SK-N-MC (cell line): ENCODE results near the gene GPS2.
A peak's percentile ranks its signal among the peaks of the same experiment; 100 is the strongest.

Experiments
- DNase-seq: peaks from one replicate; pipeline ENCODE4 v3.0.0-alpha.2; 2011; ENCODE audit warnings: low read depth, low spot score
- H3K27ac ChIP-seq: fragments of 200-600 bp; sonication (generic); 2 replicates; pipeline ENCODE4 v1.5.1; 2016; ENCODE audit warnings: mixed run types
- H3K36me3 ChIP-seq: fragments of 200-600 bp; sonication (generic); 2 replicates; pipeline ENCODE4 v1.6.1; 2017; ENCODE audit warnings: antibody characterized with exemption, low read length, mixed read lengths; ENCODE audit not compliant: insufficient read depth
- H3K4me3 ChIP-seq: fragments of 200-600 bp; sonication (generic); 2 replicates; pipeline ENCODE4 v1.5.1; 2016
- H3K9ac ChIP-seq: fragments of 200-600 bp; sonication (generic); 2 replicates; pipeline ENCODE4 v1.8.0; 2017; ENCODE audit warnings: mixed run types, mixed read lengths; ENCODE audit not compliant: insufficient read length
- H3K9me3 ChIP-seq: fragments of 200-600 bp; sonication (generic); 2 replicates; pipeline ENCODE4 v1.6.1; 2017; ENCODE audit warnings: low read depth, mild to moderate bottlenecking, antibody characterized with exemption, low read length, moderate library complexity, mixed read lengths
- EZH2 ChIP-seq: fragments of 200-600 bp; sonication (generic); IDR thresholded peaks from one replicate; pipeline ENCODE4 v1.6.1; 2017; ENCODE audit warnings: antibody characterized with exemption
- FOXP2 ChIP-seq: optimal IDR thresholded peaks from 2 replicates; pipeline ENCODE3; 2011; ENCODE audit warnings: mild to moderate bottlenecking, moderate library complexity; ENCODE audit not compliant: insufficient read depth; ENCODE audit errors: extremely low read length, control extremely low read depth
- POLR2AphosphoS5 ChIP-seq: IDR thresholded peaks from 2 replicates; pipeline ENCODE4 v1.6.1; 2012; ENCODE audit warnings: mild to moderate bottlenecking, low read depth, low read length, borderline replicate concordance

The GPS2 gene

DNA sequence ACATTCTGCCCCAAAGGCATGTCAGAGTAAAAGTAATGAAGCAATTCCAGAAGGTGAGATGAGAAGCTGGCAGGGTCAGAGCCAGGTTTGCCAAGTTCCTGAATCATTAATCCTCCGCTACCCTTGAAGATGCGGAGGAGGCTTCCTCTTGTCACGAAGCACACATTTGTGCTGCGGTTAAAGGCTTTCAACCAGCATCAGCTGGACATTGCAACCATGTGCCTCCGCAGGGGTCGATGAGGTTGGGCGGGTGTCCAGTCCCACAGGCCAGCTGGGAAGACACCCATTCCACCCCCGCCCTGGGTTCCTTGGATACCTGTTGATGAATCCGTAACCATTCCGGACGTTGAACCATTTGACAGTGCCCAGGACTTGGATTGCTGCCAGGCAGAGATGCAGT, 22.0 kb downstream of the GPS2 start:
- Histone ChIP-seq H3K27ac (0 out of 2 replicates have a peak overlapping the region, but pooled peaks have one; percentile 19), H3K9ac (no peak overlapping the region), H3K9me3 (no peaks in the 10 kb centered on the region), H3K36me3 (no peaks in the 10 kb centered on the region), H3K4me3 (peak overlapping the region; percentile 81)
- DNase-seq = no peak
- TF ChIP-seq POLR2AphosphoS5 (no peak), FOXP2 (no peak)

DNA sequence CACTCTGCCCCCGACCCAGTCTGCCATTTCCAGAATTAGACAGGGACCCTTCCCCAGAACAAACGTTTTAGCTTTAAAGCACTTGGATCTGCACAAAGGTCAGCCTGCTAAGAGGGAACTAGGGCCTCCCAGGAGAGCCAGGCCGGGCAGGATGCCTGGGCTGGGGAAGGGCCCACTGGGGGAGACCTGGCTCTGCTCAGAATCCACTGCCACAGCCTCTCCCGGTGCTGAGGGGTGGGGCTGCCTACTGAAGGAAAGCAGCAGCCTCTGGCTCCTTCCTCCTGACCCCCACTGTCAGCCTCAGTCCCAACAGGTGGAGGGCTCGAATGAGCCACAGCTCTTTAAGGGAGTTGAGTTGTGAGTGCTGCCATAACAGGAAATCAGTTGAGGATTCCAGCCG, 22.4 kb downstream of the GPS2 start:
- Histone ChIP-seq H3K9me3 (no peaks in the 10 kb centered on the region), H3K4me3 (peak overlapping the region; percentile 81), H3K9ac (no peak overlapping the region), H3K36me3 (no peaks in the 10 kb centered on the region), H3K27ac (no peak overlapping the region)
- TF ChIP-seq EZH2 (no peak), FOXP2 (no peak), POLR2AphosphoS5 (no peak)
- no peak for DNase-seq

DNA sequence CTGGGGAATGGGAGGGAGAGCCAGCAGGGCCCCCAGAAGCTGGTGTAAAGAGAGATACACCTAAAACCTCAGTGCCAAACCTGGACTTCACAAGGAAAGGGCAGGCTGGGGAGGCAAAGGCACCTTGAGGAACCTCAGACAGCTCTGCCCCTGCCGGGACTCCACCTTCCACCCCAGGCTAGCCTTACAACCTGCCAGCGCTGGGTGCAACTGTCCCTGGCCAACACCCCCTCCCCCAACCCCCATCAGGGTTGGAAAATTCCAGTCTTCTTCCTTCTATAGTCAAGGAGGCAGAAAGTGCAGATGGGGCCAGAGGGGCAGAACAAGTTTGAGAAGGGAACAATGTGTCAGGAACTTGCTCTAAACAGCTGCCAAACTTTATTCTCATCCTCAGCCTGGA, 23.0 kb downstream of the GPS2 start:
- no peaks in the 10 kb centered on the region for H3K9me3 ChIP-seq
- H3K36me3 ChIP-seq = no peaks in the 10 kb centered on the region
- no peak overlapping the region for H3K27ac ChIP-seq
- no peak overlapping the region for H3K4me3 ChIP-seq
- H3K9ac ChIP-seq = no peak overlapping the region
- DNase-seq = no peak
- no peak for TF ChIP-seq FOXP2
- TF ChIP-seq POLR2AphosphoS5 = no peak
- TF ChIP-seq EZH2 = no peak

DNA sequence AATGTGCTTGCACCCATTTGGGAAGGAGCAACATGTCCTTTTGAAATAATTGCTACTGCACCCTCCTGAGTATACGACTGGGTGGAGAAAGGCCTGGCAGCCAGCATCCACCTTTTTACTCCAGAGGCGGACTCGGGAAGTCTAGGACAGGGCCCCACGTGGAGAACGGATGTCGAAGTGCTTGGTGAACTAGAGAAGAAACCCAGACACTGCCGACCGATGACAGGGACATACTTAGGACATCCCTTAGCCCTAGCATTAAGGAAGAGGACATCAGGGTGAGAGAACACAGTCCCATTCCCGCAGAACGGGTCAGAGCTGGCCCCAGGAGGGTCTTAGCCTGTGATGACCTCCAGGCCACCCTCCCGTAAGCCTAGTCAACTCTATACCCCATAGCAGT, 24.5 kb downstream of the GPS2 start:
- H3K36me3 ChIP-seq = no peaks in the 10 kb centered on the region
- no peaks in the 10 kb centered on the region for H3K9me3 ChIP-seq
- H3K27ac ChIP-seq = no peak overlapping the region
- DNase-seq = no peak
- TF ChIP-seq EZH2 = no peak
- no peak for TF ChIP-seq POLR2AphosphoS5
- TF ChIP-seq FOXP2 = no peak
- H3K9ac ChIP-seq = no peak overlapping the region
- no peak overlapping the region for H3K4me3 ChIP-seq

DNA sequence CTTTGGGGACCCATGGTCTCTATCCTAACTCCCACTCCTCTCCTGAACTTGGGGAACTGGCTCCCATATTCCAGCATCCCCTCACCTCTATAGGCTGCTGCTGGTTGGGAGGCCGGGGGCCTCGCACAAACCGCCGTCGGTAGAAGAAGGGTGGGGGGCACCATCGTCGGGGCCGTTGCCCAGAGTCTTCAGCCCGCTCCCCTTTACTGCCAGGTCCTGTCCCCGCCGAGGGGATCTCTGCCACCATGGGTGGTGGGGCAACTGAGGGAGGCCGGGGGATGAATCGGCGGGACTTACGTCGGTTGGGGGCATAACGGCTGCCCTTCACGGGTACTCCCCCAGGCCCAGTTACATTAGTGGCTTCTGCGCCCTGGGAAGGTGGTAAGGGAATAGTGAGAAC, 25.0 kb downstream of the GPS2 start:
- Histone ChIP-seq H3K36me3 (no peaks in the 10 kb centered on the region), H3K9me3 (no peaks in the 10 kb centered on the region), H3K9ac (no peak overlapping the region), H3K4me3 (no peak overlapping the region), H3K27ac (no peak overlapping the region)
- DNase-seq = no peak
- TF ChIP-seq FOXP2 (no peak), POLR2AphosphoS5 (no peak), EZH2 (no peak)

DNA sequence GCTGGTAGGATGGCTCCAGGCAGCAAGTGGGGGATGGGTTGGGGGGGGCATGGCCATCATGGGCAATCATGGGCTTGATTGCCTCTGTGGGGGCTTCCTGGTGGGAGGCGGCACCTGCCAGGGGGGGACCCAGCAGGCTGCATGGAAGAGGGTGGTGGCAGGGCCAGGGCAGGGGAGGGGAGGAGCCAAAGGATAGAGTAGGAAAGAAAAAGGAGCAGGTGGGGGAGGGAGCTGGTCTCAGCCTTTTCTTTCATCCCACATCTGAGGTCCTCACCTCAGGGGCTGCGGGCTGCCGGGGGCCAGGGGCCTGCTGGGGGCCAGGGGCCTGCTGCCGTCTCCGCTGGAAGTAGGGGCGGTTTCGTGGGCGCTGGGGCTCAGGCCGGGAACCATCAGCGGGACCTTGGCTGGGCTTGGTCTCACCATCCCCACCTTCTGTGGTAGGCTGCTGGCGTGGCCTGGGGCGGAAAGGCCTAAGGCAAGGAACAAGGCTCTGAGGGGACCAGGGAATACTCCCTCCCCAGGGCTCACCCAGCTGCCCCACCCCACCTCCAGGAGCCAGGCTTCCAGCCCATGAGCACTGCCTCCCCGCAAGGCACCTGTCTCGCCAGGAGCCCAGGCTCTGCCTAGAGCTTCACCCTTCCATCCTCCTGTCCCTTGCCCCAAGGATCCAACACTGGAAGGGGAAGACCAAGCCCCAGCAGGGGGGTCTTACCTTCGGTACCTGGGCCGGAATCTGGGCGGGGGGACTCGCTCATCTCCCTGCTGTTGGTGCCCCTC, 25.7 kb downstream of the GPS2 start:
- TF ChIP-seq FOXP2 = no peak
- no peak for TF ChIP-seq POLR2AphosphoS5
- TF ChIP-seq EZH2 = no peak
- no peak for DNase-seq
- Histone ChIP-seq H3K27ac (no peak overlapping the region), H3K36me3 (no peaks in the 10 kb centered on the region), H3K4me3 (no peak overlapping the region), H3K9ac (no peak overlapping the region), H3K9me3 (no peaks in the 10 kb centered on the region)

DNA sequence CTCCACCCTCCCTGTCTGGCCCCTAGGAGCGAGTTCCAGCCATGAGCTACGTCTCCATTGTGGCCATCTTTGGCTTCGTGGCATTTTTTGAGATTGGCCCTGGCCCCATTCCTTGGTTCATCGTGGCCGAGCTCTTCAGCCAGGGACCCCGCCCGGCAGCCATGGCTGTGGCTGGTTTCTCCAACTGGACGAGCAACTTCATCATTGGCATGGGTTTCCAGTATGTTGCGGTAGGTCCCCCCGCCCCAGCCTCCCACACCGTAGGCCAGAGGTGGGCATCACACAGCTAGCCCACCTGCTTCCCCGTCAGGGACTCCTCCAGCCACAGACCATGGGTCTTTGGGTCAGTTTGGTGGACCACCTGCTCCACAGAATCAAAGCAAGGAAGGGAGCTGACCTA, 29.5 kb downstream of the GPS2 start:
- Histone ChIP-seq H3K27ac (no peak overlapping the region), H3K4me3 (no peak overlapping the region), H3K36me3 (no peaks in the 10 kb centered on the region), H3K9me3 (no peaks in the 10 kb centered on the region), H3K9ac (no peak overlapping the region)
- no peak for DNase-seq
- TF ChIP-seq POLR2AphosphoS5 = no peak
- TF ChIP-seq EZH2 = no peak
- no peak for TF ChIP-seq FOXP2

DNA sequence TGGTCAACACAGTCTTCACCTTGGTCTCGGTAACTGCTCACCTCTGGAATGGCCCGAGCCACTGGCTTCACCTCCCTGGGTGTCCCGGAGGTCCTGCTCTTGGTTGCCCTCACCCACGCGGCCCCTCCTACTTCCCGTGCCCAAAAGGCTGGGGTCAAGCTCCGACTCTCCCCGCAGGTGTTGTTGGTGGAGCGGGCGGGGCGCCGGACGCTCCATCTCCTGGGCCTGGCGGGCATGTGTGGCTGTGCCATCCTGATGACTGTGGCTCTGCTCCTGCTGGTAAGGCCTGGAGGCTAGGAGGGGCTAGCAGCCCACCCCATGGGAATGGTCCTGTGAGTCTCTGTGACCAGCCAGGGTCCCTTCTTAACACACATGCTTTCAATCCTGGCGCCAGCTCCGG, 30.2 kb downstream of the GPS2 start:
- no peak overlapping the region for H3K4me3 ChIP-seq
- H3K36me3 ChIP-seq = no peaks in the 10 kb centered on the region
- no peaks in the 10 kb centered on the region for H3K9me3 ChIP-seq
- TF ChIP-seq POLR2AphosphoS5 (no peak), EZH2 (no peak), FOXP2 (no peak)
- no peak overlapping the region for H3K9ac ChIP-seq
- DNase-seq = no peak
- H3K27ac ChIP-seq = no peak overlapping the region

DNA sequence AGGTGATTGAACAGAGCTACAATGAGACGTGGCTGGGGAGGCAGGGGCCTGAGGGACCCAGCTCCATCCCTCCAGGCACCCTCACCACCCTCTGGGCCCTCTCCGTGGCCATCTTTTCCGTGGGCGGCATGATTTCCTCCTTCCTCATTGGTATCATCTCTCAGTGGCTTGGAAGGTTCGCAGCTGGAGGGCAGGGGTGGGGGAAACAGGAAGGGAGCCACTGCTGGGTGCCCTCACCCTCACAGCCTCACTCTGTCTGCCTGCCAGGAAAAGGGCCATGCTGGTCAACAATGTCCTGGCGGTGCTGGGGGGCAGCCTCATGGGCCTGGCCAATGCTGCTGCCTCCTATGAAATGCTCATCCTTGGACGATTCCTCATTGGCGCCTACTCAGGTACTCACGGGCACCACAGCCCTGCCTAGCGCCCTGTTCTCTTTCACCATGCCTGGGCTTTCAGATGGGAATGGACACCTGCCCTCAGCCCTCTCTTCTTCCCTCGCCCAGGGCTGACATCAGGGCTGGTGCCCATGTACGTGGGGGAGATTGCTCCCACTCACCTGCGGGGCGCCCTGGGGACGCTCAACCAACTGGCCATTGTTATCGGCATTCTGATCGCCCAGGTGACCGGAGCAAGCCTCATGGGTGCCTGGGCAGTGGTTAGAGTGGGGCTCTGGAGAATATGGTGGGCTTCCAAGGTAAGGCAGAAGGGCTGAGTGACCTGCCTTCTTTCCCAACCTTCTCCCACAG, 31.5 kb downstream of the GPS2 start:
- TF ChIP-seq POLR2AphosphoS5 (no peak), EZH2 (no peak), FOXP2 (no peak)
- no peak for DNase-seq
- Histone ChIP-seq H3K27ac (no peak overlapping the region), H3K9me3 (no peaks in the 10 kb centered on the region), H3K9ac (no peak overlapping the region), H3K36me3 (no peaks in the 10 kb centered on the region), H3K4me3 (no peak overlapping the region)
